Glutamatergic neuron (in vitro differentiated cells): ENCODE data around the gene NDUFA11. TPM values are rescaled to one million over a fixed set of nuclear protein-coding genes. Genes with fewer than 3 reads are reported as not detected.

ENCODE experiments used
- DNase-seq: peaks from one replicate; pipeline ENCODE4 v3.0.0; 2022
- H3K27ac Mint-ChIP-seq: one replicate; pipeline ENCODE4 v1.8.0; 2020; ENCODE audit warnings: mild to moderate bottlenecking, mixed read lengths, inconsistent platforms; ENCODE audit not compliant: unreplicated experiment
- H3K27me3 Mint-ChIP-seq: one replicate; pipeline ENCODE4 v1.8.0; 2020; ENCODE audit warnings: mild to moderate bottlenecking, moderate library complexity, mixed read lengths, inconsistent platforms; ENCODE audit not compliant: unreplicated experiment
- H3K36me3 Mint-ChIP-seq: one replicate; pipeline ENCODE4 v1.8.0; 2020; ENCODE audit warnings: mild to moderate bottlenecking, mixed read lengths, inconsistent platforms; ENCODE audit not compliant: unreplicated experiment
- H3K4me1 Mint-ChIP-seq: one replicate; pipeline ENCODE4 v1.8.0; 2020; ENCODE audit warnings: mild to moderate bottlenecking, low read depth, mixed read lengths, inconsistent platforms; ENCODE audit not compliant: unreplicated experiment
- H3K4me3 Mint-ChIP-seq: one replicate; pipeline ENCODE4 v1.8.0; 2020; ENCODE audit warnings: mild to moderate bottlenecking, mixed read lengths, inconsistent platforms; ENCODE audit not compliant: unreplicated experiment
- H3K9me3 Mint-ChIP-seq: one replicate; pipeline ENCODE4 v1.8.0; 2020; ENCODE audit warnings: mild to moderate bottlenecking, moderate library complexity, mixed read lengths, inconsistent platforms; ENCODE audit not compliant: unreplicated experiment
- CTCF ChIP-seq: fragments of 200-600 bp; sonication (generic); IDR thresholded peaks from one replicate; pipeline ENCODE4 v1.5.0; 2021; ENCODE audit not compliant: partially characterized antibody, unreplicated experiment
- total RNA-seq: library from RNA; stranded (reverse); fragmentation: NEBNext Ultra II Directional; extraction: Animal tissue kit (Norgen Biotek cat#: 25700); gene quantifications from one replicate; pipeline ENCODE4 v1.2.1, GENCODE V29; 2021; ENCODE audit not compliant: unreplicated experiment

The NDUFA11 gene
- total RNA-seq, 1 donor from 2014 or later: 193 TPM

GRCh38 chr19:5935473-5936291 lies 32.1 kb upstream of the NDUFA11 start:
- H3K4me3 Mint-ChIP-seq: peak overlapping the region; percentile 56
- H3K9me3 Mint-ChIP-seq: no peaks in the 10 kb centered on the region
- H3K27ac Mint-ChIP-seq: peak overlapping the region; percentile 78

GRCh38 chr19:5934774-5935472 lies 31.3 kb upstream of the NDUFA11 start:
- Mint-ChIP-seq H3K9me3 (no peaks in the 10 kb centered on the region), H3K4me3 (peak overlapping the region; percentile 18), H3K4me1 (peaks cover 57% of the 10 kb centered on the region), H3K27me3 (no peaks in the 10 kb centered on the region), H3K27ac (peak overlapping the region; percentile 78), H3K36me3 (no peaks in the 10 kb centered on the region)
- no peak for TF ChIP-seq CTCF
- DNase-seq: no peak

More at GRCh38 chr19:5935473-5936291, 32.1 kb upstream of the NDUFA11 start:
- peaks cover 60% of the 10 kb centered on the region for H3K4me1 Mint-ChIP-seq
- H3K36me3 Mint-ChIP-seq: no peaks in the 10 kb centered on the region
- no peaks in the 10 kb centered on the region for H3K27me3 Mint-ChIP-seq
- TF ChIP-seq CTCF: no peak
- DNase-seq: no peak

GRCh38 chr19:5934069-5934401 lies 30.4 kb upstream of the NDUFA11 start:
- Mint-ChIP-seq H3K9me3 (no peaks in the 10 kb centered on the region), H3K27me3 (no peaks in the 10 kb centered on the region), H3K36me3 (no peaks in the 10 kb centered on the region)

GRCh38 chr19:5933391-5934068 lies 29.9 kb upstream of the NDUFA11 start:
- H3K27ac Mint-ChIP-seq: peak overlapping the region; percentile 23

More at GRCh38 chr19:5934069-5934401, 30.4 kb upstream of the NDUFA11 start:
- Mint-ChIP-seq H3K27ac (no peak overlapping the region), H3K4me3 (no peak overlapping the region), H3K4me1 (peaks cover 50% of the 10 kb centered on the region)
- no peak for DNase-seq
- TF ChIP-seq CTCF: no peak

More at GRCh38 chr19:5933391-5934068, 29.9 kb upstream of the NDUFA11 start:
- Mint-ChIP-seq H3K27me3 (peaks cover 2% of the 10 kb centered on the region), H3K4me1 (peaks cover 50% of the 10 kb centered on the region), H3K9me3 (no peaks in the 10 kb centered on the region), H3K4me3 (no peak overlapping the region), H3K36me3 (no peaks in the 10 kb centered on the region)
- no peak for DNase-seq
- TF ChIP-seq CTCF: no peak
